Astrocyte of the cerebellum (primary cell): ENCODE data around the gene PADI1.
"Not testable (repeated sequence)": the region's sequence is repeated elsewhere in the genome, so short reads cannot be mapped to it uniquely, and the experiment has no call there.

Source experiments
- DNase-seq: peaks from one replicate; pipeline ENCODE4 v3.0.0-alpha.2; 2011; ENCODE audit warnings: low read depth
- H3K4me3 ChIP-seq: 2 replicates; pipeline ENCODE4 v1.5.1; 2011; ENCODE audit warnings: mild to moderate bottlenecking, low read depth, low read length, moderate library complexity
- CTCF ChIP-seq: IDR thresholded peaks from 2 replicates; pipeline ENCODE4 v1.5.1; 2012; ENCODE audit warnings: low read length, low read depth, moderate library complexity, mild to moderate bottlenecking; ENCODE audit errors: missing control alignments
- in situ Hi-C: cut with HindIII; loops from 2 replicates; pipeline ENCODE4 v1.10.0; 2017; ENCODE audit warnings: low sequenced_read_pairs

The PADI1 gene

GRCh38 chr1:17239420-17239819 is 34.5 kb downstream of the PADI1 start:
- H3K4me3 ChIP-seq = no peak overlapping the region
- TF ChIP-seq CTCF = no peak
- in situ Hi-C loops = no loop called here
- DNase-seq = peak; percentile 95

- in situ Hi-C loops, H3K4me3 ChIP-seq, DNase-seq: not testable (repeated sequence)
These were observed 36.3 kb downstream of the PADI1 start for GRCh38 chr1:17241011-17241779.

GRCh38 chr1:17241780-17242074 is 36.8 kb downstream of the PADI1 start:
- in situ Hi-C loops, H3K4me3 ChIP-seq, DNase-seq: not testable (repeated sequence)

GRCh38 chr1:17243274-17243673 is 38.3 kb downstream of the PADI1 start:
- TF ChIP-seq CTCF = no peak
- H3K4me3 ChIP-seq = no peak overlapping the region
- peak; percentile 46 for DNase-seq
- in situ Hi-C loops = no loop called here

- DNase-seq = no peak
- TF ChIP-seq CTCF = no peak
- in situ Hi-C loops = no loop called here
- no peak overlapping the region for H3K4me3 ChIP-seq
These were observed 40.2 kb downstream of the PADI1 start for GRCh38 chr1:17244821-17245740.

- DNase-seq = no peak
- TF ChIP-seq CTCF = no peak
- no peak overlapping the region for H3K4me3 ChIP-seq
- in situ Hi-C loops = no loop called here
These were observed 40.9 kb downstream of the PADI1 start for GRCh38 chr1:17245816-17246325.

GRCh38 chr1:17246971-17247370 is 42.0 kb downstream of the PADI1 start:
- DNase-seq = no peak
- in situ Hi-C loops = no loop called here
- H3K4me3 ChIP-seq = no peak overlapping the region
- no peak for TF ChIP-seq CTCF
